ENCODE data around the gene AIG1.

AIG1 gene

GRCh38 chr6:143140767-143141166 lies 80.1 kb downstream of the AIG1 start:
- Mint-ChIP-seq H3K27me3 (no peaks in the 10 kb centered on the region), H3K9me3 (peaks cover 40% of the 10 kb centered on the region)

GRCh38 chr6:143141442-143141841 lies 80.8 kb downstream of the AIG1 start:
- Mint-ChIP-seq H3K4me3 (no peak overlapping the region), H3K4me1 (peaks cover 37% of the 10 kb centered on the region), H3K36me3 (ENCODE audit: low read depth) (peaks cover 47% of the 10 kb centered on the region), H3K9me3 (peaks cover 35% of the 10 kb centered on the region), H3K27ac (no peak overlapping the region), H3K27me3 (no peaks in the 10 kb centered on the region)
- no peak for ATAC-seq
- no peak for DNase-seq

More at GRCh38 chr6:143140767-143141166, 80.1 kb downstream of the AIG1 start:
- H3K4me3 Mint-ChIP-seq = no peak overlapping the region
- peaks cover 42% of the 10 kb centered on the region for H3K4me1 Mint-ChIP-seq
- no peak for ATAC-seq
- H3K27ac Mint-ChIP-seq = peak overlapping the region; percentile 97
- DNase-seq = no peak
- peaks cover 51% of the 10 kb centered on the region for H3K36me3 Mint-ChIP-seq (ENCODE audit: low read depth)

- Mint-ChIP-seq H3K36me3 (ENCODE audit: low read depth) (peaks cover 6% of the 10 kb centered on the region), H3K4me3 (no peak overlapping the region), H3K27me3 (no peaks in the 10 kb centered on the region), H3K9me3 (peaks cover 4% of the 10 kb centered on the region), H3K27ac (no peak overlapping the region), H3K4me1 (peaks cover 5% of the 10 kb centered on the region)
- ATAC-seq (no peak), DNase-seq (no peak)
Observed at GRCh38 chr6:143146186-143146851, 85.6 kb downstream of the AIG1 start.

- H3K27me3 Mint-ChIP-seq = no peaks in the 10 kb centered on the region
- peaks cover 5% of the 10 kb centered on the region for H3K4me1 Mint-ChIP-seq
- no peak overlapping the region for H3K27ac Mint-ChIP-seq
- no peak for ATAC-seq
- H3K4me3 Mint-ChIP-seq = no peak overlapping the region
- DNase-seq = no peak
- H3K36me3 Mint-ChIP-seq (ENCODE audit: low read depth) = peaks cover 4% of the 10 kb centered on the region
- no peaks in the 10 kb centered on the region for H3K9me3 Mint-ChIP-seq
Observed at GRCh38 chr6:143149771-143150170, 89.1 kb downstream of the AIG1 start.

- H3K27me3 Mint-ChIP-seq = no peaks in the 10 kb centered on the region
- no peak overlapping the region for H3K27ac Mint-ChIP-seq
- H3K36me3 Mint-ChIP-seq (ENCODE audit: low read depth) = peaks cover 4% of the 10 kb centered on the region
- no peaks in the 10 kb centered on the region for H3K9me3 Mint-ChIP-seq
- no peak overlapping the region for H3K4me3 Mint-ChIP-seq
- ATAC-seq (no peak), DNase-seq (no peak)
- peaks cover 5% of the 10 kb centered on the region for H3K4me1 Mint-ChIP-seq
Observed at GRCh38 chr6:143150281-143150680, 89.6 kb downstream of the AIG1 start.

- DNase-seq (no peak), ATAC-seq (no peak)
- peaks cover 4% of the 10 kb centered on the region for H3K36me3 Mint-ChIP-seq (ENCODE audit: low read depth)
- no peak overlapping the region for H3K4me3 Mint-ChIP-seq
- peaks cover 4% of the 10 kb centered on the region for H3K4me1 Mint-ChIP-seq
- H3K9me3 Mint-ChIP-seq = no peaks in the 10 kb centered on the region
- no peak overlapping the region for H3K27ac Mint-ChIP-seq
- no peaks in the 10 kb centered on the region for H3K27me3 Mint-ChIP-seq
Observed at GRCh38 chr6:143151381-143151780, 90.7 kb downstream of the AIG1 start.

- H3K27ac Mint-ChIP-seq = no peak overlapping the region
- H3K4me1 Mint-ChIP-seq = peaks cover 12% of the 10 kb centered on the region
- no peaks in the 10 kb centered on the region for H3K27me3 Mint-ChIP-seq
- peaks cover 4% of the 10 kb centered on the region for H3K36me3 Mint-ChIP-seq (ENCODE audit: low read depth)
- DNase-seq (no peak), ATAC-seq (no peak)
- no peaks in the 10 kb centered on the region for H3K9me3 Mint-ChIP-seq
- no peak overlapping the region for H3K4me3 Mint-ChIP-seq
Observed at GRCh38 chr6:143155681-143156080, 95.0 kb downstream of the AIG1 start.

GRCh38 chr6:143157131-143157530 lies 96.4 kb downstream of the AIG1 start:
- no peak overlapping the region for H3K4me3 Mint-ChIP-seq

GRCh38 chr6:143158113-143158581 lies 97.5 kb downstream of the AIG1 start:
- Mint-ChIP-seq H3K36me3 (ENCODE audit: low read depth) (no peaks in the 10 kb centered on the region), H3K9me3 (no peaks in the 10 kb centered on the region), H3K4me1 (peaks cover 12% of the 10 kb centered on the region), H3K27me3 (no peaks in the 10 kb centered on the region), H3K4me3 (no peak overlapping the region), H3K27ac (no peak overlapping the region)
- DNase-seq (no peak), ATAC-seq (peak; percentile 83)

More at GRCh38 chr6:143157131-143157530, 96.4 kb downstream of the AIG1 start:
- Mint-ChIP-seq H3K27ac (no peak overlapping the region), H3K27me3 (no peaks in the 10 kb centered on the region), H3K36me3 (ENCODE audit: low read depth) (peaks cover 4% of the 10 kb centered on the region), H3K4me1 (peaks cover 12% of the 10 kb centered on the region), H3K9me3 (no peaks in the 10 kb centered on the region)
- DNase-seq (no peak), ATAC-seq (no peak)

GRCh38 chr6:143159001-143159400 lies 98.3 kb downstream of the AIG1 start:
- Mint-ChIP-seq H3K36me3 (ENCODE audit: low read depth) (no peaks in the 10 kb centered on the region), H3K27ac (no peak overlapping the region), H3K9me3 (no peaks in the 10 kb centered on the region), H3K27me3 (no peaks in the 10 kb centered on the region), H3K4me3 (no peak overlapping the region), H3K4me1 (peaks cover 12% of the 10 kb centered on the region)
- DNase-seq (no peak), ATAC-seq (no peak)

GRCh38 chr6:143160015-143160414 lies 99.3 kb downstream of the AIG1 start:
- Mint-ChIP-seq H3K27ac (no peak overlapping the region), H3K4me1 (peaks cover 12% of the 10 kb centered on the region)

GRCh38 chr6:143160439-143161220 lies 99.9 kb downstream of the AIG1 start:
- no peak for ATAC-seq
- no peak overlapping the region for H3K27ac Mint-ChIP-seq
- peaks cover 12% of the 10 kb centered on the region for H3K4me1 Mint-ChIP-seq
- H3K9me3 Mint-ChIP-seq = no peaks in the 10 kb centered on the region
- H3K36me3 Mint-ChIP-seq (ENCODE audit: low read depth) = peaks cover 2% of the 10 kb centered on the region
- no peak for DNase-seq
- H3K4me3 Mint-ChIP-seq = no peak overlapping the region
- H3K27me3 Mint-ChIP-seq = no peaks in the 10 kb centered on the region

More at GRCh38 chr6:143160015-143160414, 99.3 kb downstream of the AIG1 start:
- no peak overlapping the region for H3K4me3 Mint-ChIP-seq
- no peaks in the 10 kb centered on the region for H3K9me3 Mint-ChIP-seq
- ATAC-seq (no peak), DNase-seq (no peak)
- H3K27me3 Mint-ChIP-seq = no peaks in the 10 kb centered on the region
- peaks cover 2% of the 10 kb centered on the region for H3K36me3 Mint-ChIP-seq (ENCODE audit: low read depth)

- Mint-ChIP-seq H3K9me3 (no peaks in the 10 kb centered on the region), H3K4me3 (no peak overlapping the region)
- no peak for ATAC-seq
Observed at GRCh38 chr6:143163621-143164020, 102.9 kb downstream of the AIG1 start.

GRCh38 chr6:143164565-143165105 lies 103.9 kb downstream of the AIG1 start:
- no peak overlapping the region for H3K4me3 Mint-ChIP-seq
- peaks cover 4% of the 10 kb centered on the region for H3K36me3 Mint-ChIP-seq (ENCODE audit: low read depth)
- DNase-seq = no peak
- H3K27ac Mint-ChIP-seq = no peak overlapping the region
- no peaks in the 10 kb centered on the region for H3K27me3 Mint-ChIP-seq
- no peaks in the 10 kb centered on the region for H3K4me1 Mint-ChIP-seq
- ATAC-seq = no peak
- no peaks in the 10 kb centered on the region for H3K9me3 Mint-ChIP-seq

More at GRCh38 chr6:143163621-143164020, 102.9 kb downstream of the AIG1 start:
- H3K36me3 Mint-ChIP-seq (ENCODE audit: low read depth) = peaks cover 4% of the 10 kb centered on the region
- no peak for DNase-seq
- H3K27ac Mint-ChIP-seq = no peak overlapping the region
- H3K27me3 Mint-ChIP-seq = no peaks in the 10 kb centered on the region
- H3K4me1 Mint-ChIP-seq = no peaks in the 10 kb centered on the region

All from activated naive CD8-positive, alpha-beta T cell treated with anti-CD3 and anti-CD28 coated beads, Interleukin-2, amount 50 U/mL, for 24 hours (primary cell).